ENCODE measurements around the gene C15orf62. TPM values are rescaled to one million over a fixed set of nuclear protein-coding genes. Genes with fewer than 3 reads are reported as not detected.
A peak's percentile ranks its signal among the peaks of the same experiment; 100 is the strongest.

Gene C15orf62
- total RNA-seq, 6 donors from 2014 or later: 0.81 to 4.2 (median 1.4) TPM

DNA sequence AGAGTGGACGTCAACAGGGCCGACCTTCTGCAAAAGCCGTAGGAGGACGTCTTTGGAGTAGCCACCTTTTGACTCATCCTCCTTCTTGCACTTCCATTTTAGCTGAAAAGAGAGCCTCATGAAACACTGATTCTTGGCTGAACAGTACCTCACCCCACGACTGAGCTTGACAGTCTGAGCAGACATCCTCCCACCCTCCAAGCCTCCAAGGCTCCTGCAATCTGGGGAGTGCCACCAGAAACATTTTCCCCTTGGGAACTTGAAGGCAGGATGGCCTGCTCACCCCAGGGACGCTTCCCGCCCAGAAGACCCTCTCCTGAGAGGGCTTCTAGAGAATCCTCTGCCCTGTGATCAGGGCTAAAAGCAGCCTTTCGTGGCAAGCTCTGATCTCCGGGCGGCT, 5.2 kb downstream of the C15orf62 start:
- DNase-seq (no peak), ATAC-seq (ENCODE audit: low FRiP score in 2 of 2) (no peak)
- Histone ChIP-seq H3K36me3 (peaks cover 15 to 91% (median 68%) of the 10 kb centered on the region in 4 donors), H3K4me1 (peaks cover 0 to 21% (median 13%) of the 10 kb centered on the region in 4 donors), H3K27me3 (no peaks in the 10 kb centered on the region), H3K27ac (no peak overlapping the region), H3K4me3 (no peak overlapping the region), H3K9me3 (no peaks in the 10 kb centered on the region)
- 92 to 93% methylated on average over 10 of the region's 10 CpGs for WGBS, 2 donors
- TF ChIP-seq EP300 (IDR thresholded peaks at IDR 0.05) (no peak), CTCF (IDR thresholded peaks at IDR 0.05) (no peak), POLR2AphosphoS5 (IDR thresholded peaks at IDR 0.05) (no peak), POLR2A (IDR thresholded peaks at IDR 0.05) (no peak)

DNA sequence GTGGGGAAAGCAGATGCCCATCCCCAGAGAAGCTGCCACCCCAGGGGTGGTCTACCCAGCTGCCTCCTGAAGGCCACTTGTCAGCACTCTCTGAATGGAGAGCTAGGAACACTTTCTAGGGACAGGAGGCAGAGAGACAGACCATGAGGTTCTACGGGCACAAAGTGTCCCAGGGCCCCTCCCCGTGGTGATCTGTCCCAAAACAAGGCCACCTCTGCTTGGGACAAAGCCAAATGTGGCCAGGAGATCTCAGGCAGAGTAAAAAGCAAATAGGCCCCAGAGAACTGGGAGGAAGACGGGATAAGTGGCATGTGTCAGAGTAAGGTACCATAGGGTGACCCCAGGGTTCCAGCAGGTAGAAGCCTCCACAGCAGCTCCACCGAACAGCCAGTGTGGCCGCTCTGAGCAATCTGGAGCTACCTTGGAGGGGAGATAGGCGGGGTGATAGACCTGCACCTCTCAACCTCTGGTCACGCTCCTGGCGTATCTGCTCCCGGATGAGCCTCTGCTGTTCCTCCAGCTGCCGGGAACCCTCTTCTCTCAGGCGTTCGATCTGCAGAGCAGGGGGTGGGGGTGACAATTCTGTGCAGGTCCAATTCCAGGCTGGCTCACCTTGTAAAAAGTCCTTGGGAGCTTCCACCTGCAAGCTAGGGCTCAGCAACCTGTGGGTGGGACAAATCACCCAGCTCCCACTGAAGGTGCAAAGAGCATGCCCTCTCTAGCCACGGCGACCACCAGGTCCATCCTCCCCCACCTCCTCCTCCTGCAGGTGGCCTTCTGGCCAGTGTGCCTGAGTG, 6.2 kb downstream of the C15orf62 start:
- DNase-seq: no peak
- Histone ChIP-seq H3K36me3 (peaks cover 15 to 84% (median 65%) of the 10 kb centered on the region in 4 donors), H3K27ac (peak overlapping the region in 2 of 4 donors; percentile 58 to 70), H3K9me3 (no peaks in the 10 kb centered on the region), H3K4me1 (peaks cover 0 to 12% (median 6%) of the 10 kb centered on the region in 4 donors), H3K27me3 (no peaks in the 10 kb centered on the region), H3K4me3 (no peak overlapping the region)
- ATAC-seq (ENCODE audit: low FRiP score in 2 of 2): no peak
- WGBS, 2 donors: 94 to 95% methylated on average over 10 to 12 of the region's 14 CpGs
- TF ChIP-seq POLR2AphosphoS5 (IDR thresholded peaks at IDR 0.05): no peak
- no peak for TF ChIP-seq POLR2A (IDR thresholded peaks at IDR 0.05)
- TF ChIP-seq CTCF (IDR thresholded peaks at IDR 0.05): no peak
- TF ChIP-seq EP300 (IDR thresholded peaks at IDR 0.05): no peak

- H3K36me3 ChIP-seq: peaks cover 15 to 80% (median 63%) of the 10 kb centered on the region in 4 donors
- no peaks in the 10 kb centered on the region for H3K9me3 ChIP-seq
- DNase-seq (peak; percentile 44 to 90), ATAC-seq (ENCODE audit: low FRiP score in 2 of 2) (peak; percentile 59 to 87)
- H3K4me3 ChIP-seq: no peak overlapping the region
- H3K27me3 ChIP-seq: no peaks in the 10 kb centered on the region
- 70 to 79% methylated on average over 11 of the region's 11 CpGs for WGBS, 2 donors
- TF ChIP-seq CTCF (IDR thresholded peaks at IDR 0.05) (no peak), EP300 (IDR thresholded peaks at IDR 0.05) (no peak), POLR2A (IDR thresholded peaks at IDR 0.05) (no peak), POLR2AphosphoS5 (IDR thresholded peaks at IDR 0.05) (no peak)
- H3K27ac ChIP-seq: peak overlapping the region in 2 of 4 donors; percentile 58 to 70
- peaks cover 0 to 12% (median 5%) of the 10 kb centered on the region in 4 donors for H3K4me1 ChIP-seq
Measured at GRCh38 chr15:40776537-40777141, 6.9 kb downstream of the C15orf62 start.

GRCh38 chr15:40782609-40783227, 12.9 kb downstream of the C15orf62 start:
- no peak overlapping the region for H3K4me3 ChIP-seq
- 65 to 76% methylated on average over 7 to 8 of the region's 8 CpGs for WGBS, 2 donors
- H3K4me1 ChIP-seq: peaks cover 9 to 16% (median 14%) of the 10 kb centered on the region in 4 donors
- peak; percentile 72 to 92 for ATAC-seq (ENCODE audit: low FRiP score in 2 of 2)
- peaks cover 10 to 25% (median 15%) of the 10 kb centered on the region in 4 donors for H3K36me3 ChIP-seq
- no peak for TF ChIP-seq POLR2A (IDR thresholded peaks at IDR 0.05)
- TF ChIP-seq CTCF (IDR thresholded peaks at IDR 0.05): peak; percentile 50 to 87 (median 66)
- no peak overlapping the region for H3K27ac ChIP-seq
- H3K9me3 ChIP-seq: no peaks in the 10 kb centered on the region
- H3K27me3 ChIP-seq: no peaks in the 10 kb centered on the region
- peak; percentile 70 to 89 for DNase-seq

Measured in upper lobe of left lung (tissue), 6 donors.